NCI-H1436 treated with DMSO at 0.1 percent for 48 hours (cell line): ENCODE measurements around the gene GJB3.

Source experiments
- DNase-seq: peaks from one replicate; lab custom pipeline; 2025; lab: John Stamatoyannopoulos, UW

GJB3 gene

DNA sequence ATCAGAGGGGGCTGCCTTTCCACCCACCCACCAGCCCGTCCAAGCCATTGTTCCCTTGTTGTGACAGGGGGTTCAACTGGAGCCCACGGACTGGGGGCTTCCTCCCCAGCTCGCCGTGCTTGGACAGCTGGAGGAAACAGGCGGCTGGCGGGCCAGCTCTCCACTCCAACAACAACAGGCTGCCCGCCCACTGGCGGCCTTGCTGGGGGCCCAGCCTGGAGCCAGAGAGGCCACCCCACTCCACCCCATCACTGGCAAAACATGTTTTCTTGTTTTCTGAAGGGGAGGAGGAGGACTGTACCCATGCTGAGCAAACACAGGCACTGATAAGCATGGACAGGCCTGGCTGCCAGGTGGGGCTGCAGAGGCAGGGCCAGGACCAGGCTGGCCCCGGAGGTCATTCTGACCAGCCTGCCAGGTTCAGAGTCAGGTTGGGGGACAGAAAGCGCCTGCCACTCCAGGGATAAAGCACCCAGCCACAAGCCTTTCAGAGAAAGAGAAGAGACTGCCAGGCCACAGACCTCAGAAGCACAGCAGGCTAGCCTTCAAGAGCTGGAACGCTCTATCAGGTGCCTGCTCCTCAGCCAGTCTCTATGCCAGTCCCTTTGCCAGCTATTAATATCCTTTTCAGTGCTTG is 44.6 kb downstream of the GJB3 start:
- no peak for DNase-seq

DNA sequence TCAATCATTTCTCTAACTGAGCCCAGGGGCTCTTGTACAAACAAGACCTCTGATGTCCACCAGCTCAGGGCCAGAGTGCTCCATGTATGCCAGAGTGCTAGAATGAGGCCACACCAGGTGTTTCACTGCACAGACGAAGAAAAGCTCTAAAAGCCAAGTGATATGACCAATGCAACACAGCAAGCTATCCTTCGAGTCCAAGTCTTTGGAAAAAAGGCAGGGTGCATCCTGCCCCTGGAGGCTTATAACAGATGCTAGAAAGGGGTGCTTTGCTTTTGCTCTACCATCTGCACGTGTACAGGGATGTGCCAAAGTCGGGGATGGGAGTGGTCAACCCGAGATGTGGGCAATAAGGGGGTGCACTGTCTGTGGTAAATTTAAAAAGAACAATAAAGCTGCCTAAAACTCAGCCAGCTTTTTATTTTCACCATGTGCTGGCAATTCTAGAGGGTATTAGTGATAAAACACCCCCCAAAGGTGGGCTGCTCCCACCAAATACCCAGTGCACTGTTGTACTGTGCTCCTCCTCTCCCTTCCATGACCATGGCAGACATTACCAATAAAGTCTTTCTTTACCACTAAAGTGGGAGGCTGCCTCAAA is 46.4 kb downstream of the GJB3 start:
- DNase-seq, result no peak

DNA sequence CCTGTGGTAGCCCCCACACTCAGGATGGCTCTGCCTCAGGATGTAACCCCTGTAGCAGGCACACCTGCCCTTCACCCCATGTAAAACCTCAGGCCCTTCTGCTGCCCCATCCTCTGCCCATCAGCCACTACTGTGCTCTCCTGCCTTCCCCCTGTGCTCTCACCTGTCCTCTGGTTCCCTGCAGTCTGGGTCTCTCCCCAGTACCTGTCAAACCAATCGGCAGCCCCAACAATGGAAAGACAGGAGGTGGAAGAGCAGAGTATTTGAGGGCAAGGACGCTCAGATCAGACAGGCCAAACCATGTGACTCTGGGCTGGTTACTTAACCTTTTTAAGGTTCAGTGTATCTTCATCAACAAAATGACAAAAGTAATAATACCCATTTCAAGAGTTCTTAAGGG is 47.6 kb downstream of the GJB3 start:
- no peak for DNase-seq

DNA sequence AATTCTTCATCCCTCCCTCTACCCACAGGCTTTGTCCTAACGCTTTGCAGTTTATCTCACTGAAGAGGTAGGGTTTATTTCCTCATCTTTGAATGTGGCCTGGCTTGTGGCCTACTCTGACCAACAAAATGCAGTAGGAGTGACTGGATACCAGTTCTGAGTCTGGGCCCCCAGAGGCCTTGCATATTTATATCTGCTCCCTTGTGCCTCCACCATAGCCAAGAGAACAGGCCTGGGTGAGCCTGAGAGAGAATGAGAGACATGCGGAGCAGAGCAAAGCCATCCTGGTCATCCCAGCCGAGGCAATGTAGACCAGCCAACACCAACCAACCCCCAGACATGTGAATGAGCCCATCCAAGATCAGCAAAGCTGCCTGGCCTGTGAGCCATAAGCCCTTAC is 48.2 kb downstream of the GJB3 start:
- no peak for DNase-seq

DNA sequence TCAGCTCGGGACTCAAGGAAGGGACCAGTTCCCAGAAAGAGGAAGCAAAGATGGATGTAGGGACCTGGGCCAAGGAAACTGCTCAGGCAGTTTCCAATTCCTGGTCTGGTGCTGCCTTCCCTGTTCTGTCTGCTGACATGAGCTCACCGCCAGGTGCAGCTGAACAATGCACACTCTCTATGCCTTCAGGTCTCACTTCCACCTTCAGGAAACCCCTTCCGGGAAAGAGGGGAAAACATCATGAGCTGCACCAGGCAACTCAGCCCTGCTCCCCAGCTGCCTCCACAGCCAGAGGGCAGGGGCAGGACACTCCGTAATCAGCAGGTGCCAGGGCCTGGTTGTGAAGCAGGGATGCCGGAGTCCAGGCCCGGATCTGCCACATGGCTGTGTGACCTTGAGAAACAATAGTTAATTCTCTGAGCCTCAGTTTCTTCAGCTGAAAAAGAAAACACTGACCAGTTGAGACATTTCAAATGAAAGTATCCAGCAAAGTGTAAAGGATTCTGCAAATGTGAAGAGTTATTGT is 50.8 kb downstream of the GJB3 start:
- no peak for DNase-seq

DNA sequence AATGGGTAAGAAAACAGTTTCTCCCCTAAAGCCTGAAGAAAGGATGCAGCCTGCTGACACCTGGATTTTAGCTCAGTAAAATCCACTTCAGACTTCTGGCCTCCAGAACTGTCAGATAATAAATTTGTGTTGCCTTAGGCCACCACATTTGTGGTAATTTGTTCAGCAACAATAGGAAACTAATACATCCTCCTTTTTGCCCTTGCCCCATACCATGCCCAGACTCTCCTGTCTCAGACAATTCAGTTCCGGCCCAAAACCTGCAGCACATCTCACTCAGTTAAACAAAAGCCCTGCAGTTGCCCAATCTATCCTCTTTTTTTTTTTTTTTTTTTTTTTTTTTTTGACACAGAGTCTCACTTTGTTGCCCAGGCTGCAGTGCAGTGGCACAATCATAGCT is 52.7 kb downstream of the GJB3 start:
- no peak for DNase-seq
